ENCODE results near the gene ZNF791.
A peak's percentile ranks its signal among the peaks of the same experiment; 100 is the strongest.
"Not testable (repeated sequence)": the region's sequence is repeated elsewhere in the genome, so short reads cannot be mapped to it uniquely, and the experiment has no call there.

ZNF791 gene

GRCh38 chr19:12628040-12629022 is 17.6 kb downstream of the ZNF791 start:
- DNase-seq (ENCODE audit: low read depth, low spot score), result no peak
- no peak overlapping the region for H3K4me3 ChIP-seq (ENCODE audit: low read length)

GRCh38 chr19:12629215-12629614 is 18.5 kb downstream of the ZNF791 start:
- H3K4me3 ChIP-seq (ENCODE audit: low read length), result no peak overlapping the region
- DNase-seq (ENCODE audit: low read depth, low spot score), result no peak

GRCh38 chr19:12636631-12637030 is 25.9 kb downstream of the ZNF791 start:
- no peak for DNase-seq (ENCODE audit: low read depth, low spot score)
- H3K4me3 ChIP-seq (ENCODE audit: low read length), result no peak overlapping the region

GRCh38 chr19:12638611-12639182 is 28.0 kb downstream of the ZNF791 start:
- DNase-seq (ENCODE audit: low read depth, low spot score), result no peak
- H3K4me3 ChIP-seq (ENCODE audit: low read length), result no peak overlapping the region

- peak; percentile 58 for DNase-seq (ENCODE audit: low read depth, low spot score)
- H3K4me3 ChIP-seq (ENCODE audit: low read length), result no peak overlapping the region
Measured at GRCh38 chr19:12639901-12640613, 29.3 kb downstream of the ZNF791 start.

- H3K4me3 ChIP-seq (ENCODE audit: low read length), result no peak overlapping the region
- DNase-seq (ENCODE audit: low read depth, low spot score), result no peak
Measured at GRCh38 chr19:12641456-12641855, 30.7 kb downstream of the ZNF791 start.

- no peak for DNase-seq (ENCODE audit: low read depth, low spot score)
- H3K4me3 ChIP-seq (ENCODE audit: low read length), result no peak overlapping the region
Measured at GRCh38 chr19:12642506-12642905, 31.8 kb downstream of the ZNF791 start.

- not testable (repeated sequence) for H3K4me3 ChIP-seq (ENCODE audit: low read length); DNase-seq (ENCODE audit: low read depth, low spot score)
Measured at GRCh38 chr19:12643716-12644115, 33.0 kb downstream of the ZNF791 start.

- H3K4me3 ChIP-seq (ENCODE audit: low read length), result no peak overlapping the region
- DNase-seq (ENCODE audit: low read depth, low spot score), result no peak
Measured at GRCh38 chr19:12646551-12646950, 35.8 kb downstream of the ZNF791 start.

- DNase-seq (ENCODE audit: low read depth, low spot score), result no peak
- no peak overlapping the region for H3K4me3 ChIP-seq (ENCODE audit: low read length)
Measured at GRCh38 chr19:12647047-12647446, 36.3 kb downstream of the ZNF791 start.

- DNase-seq (ENCODE audit: low read depth, low spot score), result no peak
- H3K4me3 ChIP-seq (ENCODE audit: low read length), result no peak overlapping the region
Measured at GRCh38 chr19:12647490-12648071, 36.9 kb downstream of the ZNF791 start.

GRCh38 chr19:12648088-12648487 is 37.4 kb downstream of the ZNF791 start:
- DNase-seq (ENCODE audit: low read depth, low spot score), result no peak
- H3K4me3 ChIP-seq (ENCODE audit: low read length), result no peak overlapping the region

- DNase-seq (ENCODE audit: low read depth, low spot score), result no peak
- H3K4me3 ChIP-seq (ENCODE audit: low read length), result no peak overlapping the region
Measured at GRCh38 chr19:12649941-12650340, 39.2 kb downstream of the ZNF791 start.

GRCh38 chr19:12652219-12652618 is 41.5 kb downstream of the ZNF791 start:
- no peak for DNase-seq (ENCODE audit: low read depth, low spot score)
- H3K4me3 ChIP-seq (ENCODE audit: low read length), result no peak overlapping the region

GRCh38 chr19:12655546-12655945 is 44.8 kb downstream of the ZNF791 start:
- H3K4me3 ChIP-seq (ENCODE audit: low read length), result no peak overlapping the region
- no peak for DNase-seq (ENCODE audit: low read depth, low spot score)

- no peak for DNase-seq (ENCODE audit: low read depth, low spot score)
- no peak overlapping the region for H3K4me3 ChIP-seq (ENCODE audit: low read length)
Measured at GRCh38 chr19:12656899-12657571, 46.3 kb downstream of the ZNF791 start.

GRCh38 chr19:12657966-12658365 is 47.2 kb downstream of the ZNF791 start:
- DNase-seq (ENCODE audit: low read depth, low spot score), result no peak
- no peak overlapping the region for H3K4me3 ChIP-seq (ENCODE audit: low read length)

GRCh38 chr19:12660980-12661379 is 50.3 kb downstream of the ZNF791 start:
- H3K4me3 ChIP-seq (ENCODE audit: low read length), result no peak overlapping the region
- no peak for DNase-seq (ENCODE audit: low read depth, low spot score)

All from Jurkat, Clone E6-1 (cell line).